Mesendoderm (in vitro differentiated cells): ENCODE data around the gene TPRG1.

Experiments
- DNase-seq: peaks from one replicate; pipeline ENCODE4 v3.0.0; 2013
- H2AK5ac ChIP-seq: 2 replicates; pipeline ENCODE4 v1.6.1; 2013; ENCODE audit warnings: low read length, inconsistent platforms
- H2BK120ac ChIP-seq: 2 replicates; pipeline ENCODE4 v1.6.1; 2013; ENCODE audit warnings: low read depth, mild to moderate bottlenecking, low read length, moderate library complexity, mixed read lengths
- H2BK15ac ChIP-seq: replicated peaks from 2 replicates; pipeline ENCODE4 v1.6.1; 2013; ENCODE audit warnings: low read depth, mild to moderate bottlenecking, moderate library complexity
- H2BK5ac ChIP-seq: 2 replicates; pipeline ENCODE4 v1.6.1; 2013; ENCODE audit warnings: low read length, inconsistent platforms
- H3K18ac ChIP-seq: 2 replicates; pipeline ENCODE4 v1.6.1; 2013; ENCODE audit warnings: mild to moderate bottlenecking, low read length, mixed read lengths
- H3K23ac ChIP-seq: one replicate; pipeline ENCODE4 v1.6.1; 2013; ENCODE audit warnings: low read length
- H3K27ac ChIP-seq: 2 replicates; pipeline ENCODE4 v1.5.1; 2013; ENCODE audit warnings: low read depth, mild to moderate bottlenecking, inconsistent platforms, low read length, moderate library complexity
- H3K27me3 ChIP-seq: 2 replicates; pipeline ENCODE4 v1.6.1; 2013; ENCODE audit warnings: low read length, control low read depth, mild to moderate bottlenecking, inconsistent platforms; ENCODE audit not compliant: insufficient read depth, poor library complexity
- H3K36me3 ChIP-seq: 2 replicates; pipeline ENCODE4 v1.6.1; 2013; ENCODE audit warnings: low read length, inconsistent platforms; ENCODE audit not compliant: control insufficient read depth, insufficient read depth
- H3K4ac ChIP-seq: one replicate; pipeline ENCODE4 v1.6.1; 2013; ENCODE audit warnings: low read depth, mild to moderate bottlenecking, low read length, moderate library complexity
- H3K4me1 ChIP-seq: 2 replicates; pipeline ENCODE4 v1.6.1; 2013; ENCODE audit warnings: low read depth, low read length, inconsistent platforms; ENCODE audit not compliant: control insufficient read depth
- H3K4me2 ChIP-seq: 2 replicates; pipeline ENCODE4 v1.6.1; 2013; ENCODE audit warnings: low read length
- H3K4me3 ChIP-seq: 2 replicates; pipeline ENCODE4 v1.5.1; 2013; ENCODE audit warnings: mild to moderate bottlenecking, low read length
- H3K56ac ChIP-seq: one replicate; pipeline ENCODE4 v1.6.1; 2013; ENCODE audit warnings: low read length
- H3K79me1 ChIP-seq: 2 replicates; pipeline ENCODE4 v1.6.1; 2013; ENCODE audit warnings: low read length, inconsistent platforms
- H3K79me2 ChIP-seq: 2 replicates; pipeline ENCODE4 v1.6.1; 2013; ENCODE audit warnings: mild to moderate bottlenecking, low read length; ENCODE audit not compliant: control insufficient read depth, insufficient read depth
- H3K9ac ChIP-seq: 2 replicates; pipeline ENCODE4 v1.6.1; 2013; ENCODE audit warnings: low read length, inconsistent platforms
- H4K5ac ChIP-seq: one replicate; pipeline ENCODE4 v1.6.1; 2013; ENCODE audit warnings: low read length
- H4K8ac ChIP-seq: one replicate; pipeline ENCODE4 v1.6.1; 2013; ENCODE audit warnings: low read depth, mild to moderate bottlenecking, control low read depth, low read length, moderate library complexity
- WGBS: extraction: QIAGEN DNeasy Blood & Tissue Kit; methylation state at CpG from one replicate; pipeline ENCODE4 v1.1.7; 2013; ENCODE audit warnings: low lambda C conversion rate, missing lambda C conversion rate; ENCODE audit not compliant: insufficient coverage; ENCODE audit errors: extremely low coverage; 5-methylcytosine and 5-hydroxymethylcytosine counted together

TPRG1 gene

GRCh38 chr3:189276444-189277219 is 104.9 kb downstream of the TPRG1 start:
- Histone ChIP-seq H3K56ac (no peak overlapping the region), H3K4ac (no peak overlapping the region), H3K36me3 (no peaks in the 10 kb centered on the region), H4K5ac (no peak overlapping the region), H3K23ac (no peak overlapping the region), H2AK5ac (no peak overlapping the region), H3K4me2 (no peak overlapping the region), H3K27me3 (no peaks in the 10 kb centered on the region), H3K27ac (no peak overlapping the region), H2BK15ac (no peak overlapping the region), H3K9ac (no peak overlapping the region), H4K8ac (no peak overlapping the region), H2BK5ac (no peak overlapping the region), H3K79me1 (no peaks in the 10 kb centered on the region), H3K18ac (no peak overlapping the region), H2BK120ac (no peak overlapping the region), H3K4me1 (no peaks in the 10 kb centered on the region), H3K79me2 (no peaks in the 10 kb centered on the region), H3K4me3 (no peak overlapping the region)
- no CpG with 5 or more reads among the region's 5 CpGs for WGBS
- no peak for DNase-seq

DNA sequence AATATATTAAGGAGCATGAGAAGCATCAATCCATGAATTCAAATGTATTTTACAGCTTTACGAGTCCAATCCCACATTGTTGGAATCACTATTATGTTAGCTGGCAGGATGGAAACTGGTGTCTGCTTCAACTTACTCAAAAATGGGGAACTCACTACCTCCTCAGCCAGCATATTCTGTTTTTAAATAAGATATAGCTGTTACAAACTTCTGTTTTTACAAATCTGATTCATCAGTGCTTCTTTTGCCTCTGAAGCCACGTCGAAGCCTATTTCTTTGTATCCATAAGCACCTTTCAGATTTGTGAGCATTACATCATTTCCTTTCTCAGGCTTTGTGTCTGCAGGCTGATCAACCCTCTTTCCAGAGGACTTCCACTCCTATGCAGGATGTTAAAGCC is 105.9 kb downstream of the TPRG1 start:
- no peaks in the 10 kb centered on the region for H3K4me1 ChIP-seq
- no peak overlapping the region for H3K23ac ChIP-seq
- H2BK5ac ChIP-seq: no peak overlapping the region
- H3K79me1 ChIP-seq: no peaks in the 10 kb centered on the region
- H2BK15ac ChIP-seq: no peak overlapping the region
- H3K56ac ChIP-seq: no peak overlapping the region
- no peak overlapping the region for H3K27ac ChIP-seq
- H4K5ac ChIP-seq: no peak overlapping the region
- no peak overlapping the region for H3K4me2 ChIP-seq
- no peak overlapping the region for H3K4me3 ChIP-seq
- no peak overlapping the region for H2AK5ac ChIP-seq
- no CpG with 5 or more reads among the region's 3 CpGs for WGBS
- DNase-seq: no peak
- no peak overlapping the region for H3K9ac ChIP-seq
- H3K27me3 ChIP-seq: no peaks in the 10 kb centered on the region
- no peak overlapping the region for H2BK120ac ChIP-seq
- H3K36me3 ChIP-seq: no peaks in the 10 kb centered on the region
- no peak overlapping the region for H4K8ac ChIP-seq
- H3K79me2 ChIP-seq: no peaks in the 10 kb centered on the region
- no peak overlapping the region for H3K4ac ChIP-seq
- H3K18ac ChIP-seq: no peak overlapping the region

- Histone ChIP-seq H4K8ac (no peak overlapping the region), H3K56ac (no peak overlapping the region)
These were observed 106.5 kb downstream of the TPRG1 start for GRCh38 chr3:189278221-189278620.

DNA sequence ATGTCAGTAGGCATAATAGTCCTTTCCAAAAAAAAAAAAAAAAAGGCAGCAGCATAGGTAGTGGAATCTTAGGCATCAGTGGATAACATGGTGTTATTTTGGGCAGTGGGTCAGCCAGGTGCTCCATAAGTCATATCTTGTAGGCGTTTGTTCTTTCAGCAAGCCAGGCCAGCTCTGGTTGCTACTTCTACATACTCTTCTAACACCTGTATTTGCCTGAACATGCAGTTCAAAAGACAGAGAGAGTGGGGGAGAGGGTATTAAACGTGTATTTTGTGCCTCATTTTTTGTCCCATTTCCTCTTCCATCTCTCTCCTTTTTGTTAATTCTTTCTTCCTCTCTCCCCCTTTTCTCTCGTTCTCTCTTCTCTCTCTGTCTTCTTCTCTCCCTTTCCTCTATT is 110.4 kb downstream of the TPRG1 start:
- Histone ChIP-seq H3K23ac (no peak overlapping the region), H4K5ac (no peak overlapping the region), H3K4me3 (no peak overlapping the region), H3K9ac (no peak overlapping the region), H2BK15ac (no peak overlapping the region), H3K27ac (no peak overlapping the region), H4K8ac (no peak overlapping the region), H3K36me3 (no peaks in the 10 kb centered on the region), H3K4me2 (no peak overlapping the region), H3K4ac (no peak overlapping the region), H2BK120ac (no peak overlapping the region), H3K79me2 (no peaks in the 10 kb centered on the region), H3K56ac (no peak overlapping the region), H2AK5ac (no peak overlapping the region), H2BK5ac (no peak overlapping the region), H3K4me1 (no peaks in the 10 kb centered on the region), H3K79me1 (no peaks in the 10 kb centered on the region), H3K27me3 (no peaks in the 10 kb centered on the region), H3K18ac (no peak overlapping the region)
- WGBS: no CpG with 5 or more reads among the region's 3 CpGs
- no peak for DNase-seq

More at GRCh38 chr3:189278221-189278620, 106.5 kb downstream of the TPRG1 start:
- no peaks in the 10 kb centered on the region for H3K36me3 ChIP-seq
- H2BK5ac ChIP-seq: no peak overlapping the region
- H3K79me1 ChIP-seq: no peaks in the 10 kb centered on the region
- no peak overlapping the region for H3K18ac ChIP-seq
- DNase-seq: no peak
- H2BK15ac ChIP-seq: no peak overlapping the region
- H3K27me3 ChIP-seq: no peaks in the 10 kb centered on the region
- H3K27ac ChIP-seq: no peak overlapping the region
- no peak overlapping the region for H3K9ac ChIP-seq
- H4K5ac ChIP-seq: no peak overlapping the region
- H2BK120ac ChIP-seq: no peak overlapping the region
- H3K4me1 ChIP-seq: no peaks in the 10 kb centered on the region
- no peak overlapping the region for H3K4me3 ChIP-seq
- no CpG with 5 or more reads among the region's 3 CpGs for WGBS
- H2AK5ac ChIP-seq: no peak overlapping the region
- H3K79me2 ChIP-seq: no peaks in the 10 kb centered on the region
- H3K4me2 ChIP-seq: no peak overlapping the region
- H3K4ac ChIP-seq: no peak overlapping the region
- H3K23ac ChIP-seq: no peak overlapping the region

- Histone ChIP-seq H4K5ac (no peak overlapping the region), H2BK5ac (no peak overlapping the region), H3K79me1 (no peaks in the 10 kb centered on the region), H3K23ac (no peak overlapping the region), H3K27ac (no peak overlapping the region), H3K27me3 (no peaks in the 10 kb centered on the region), H3K79me2 (no peaks in the 10 kb centered on the region), H2BK120ac (no peak overlapping the region), H3K18ac (no peak overlapping the region), H3K4ac (no peak overlapping the region), H2AK5ac (no peak overlapping the region), H3K56ac (no peak overlapping the region), H3K4me2 (no peak overlapping the region), H4K8ac (no peak overlapping the region), H3K36me3 (no peaks in the 10 kb centered on the region), H2BK15ac (no peak overlapping the region), H3K9ac (no peak overlapping the region), H3K4me3 (no peak overlapping the region), H3K4me1 (no peaks in the 10 kb centered on the region)
- WGBS: no CpG with 5 or more reads among the region's 3 CpGs
- DNase-seq: no peak
These were observed 111.0 kb downstream of the TPRG1 start for GRCh38 chr3:189282741-189283140.

DNA sequence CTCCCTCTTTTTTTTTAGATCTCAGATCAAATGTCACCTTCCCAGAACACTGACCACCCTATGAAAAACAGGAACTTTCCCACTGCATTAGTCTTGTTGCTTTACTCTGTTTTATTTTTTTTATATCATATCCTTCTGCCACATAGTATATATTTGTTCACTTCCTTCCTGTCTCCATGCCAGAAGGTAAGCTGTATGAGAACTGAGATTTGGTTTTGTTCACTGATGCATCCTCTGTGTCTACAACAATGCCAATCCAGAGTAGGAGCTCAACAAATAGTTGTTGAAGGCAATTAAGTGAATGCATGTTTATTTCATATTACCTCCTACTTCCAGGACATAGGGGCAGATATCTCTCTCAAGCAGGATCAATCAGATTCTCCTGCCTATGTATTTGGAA is 114.4 kb downstream of the TPRG1 start:
- H3K79me2 ChIP-seq: no peaks in the 10 kb centered on the region
- DNase-seq: no peak
- no peak overlapping the region for H2BK5ac ChIP-seq
- no peak overlapping the region for H3K23ac ChIP-seq
- no peak overlapping the region for H4K5ac ChIP-seq
- no peak overlapping the region for H3K4ac ChIP-seq
- no peaks in the 10 kb centered on the region for H3K36me3 ChIP-seq
- H3K18ac ChIP-seq: no peak overlapping the region
- H3K4me3 ChIP-seq: no peak overlapping the region
- no peak overlapping the region for H4K8ac ChIP-seq
- H3K27ac ChIP-seq: no peak overlapping the region
- H2AK5ac ChIP-seq: no peak overlapping the region
- no peak overlapping the region for H3K9ac ChIP-seq
- no peaks in the 10 kb centered on the region for H3K79me1 ChIP-seq
- H2BK15ac ChIP-seq: no peak overlapping the region
- no peaks in the 10 kb centered on the region for H3K27me3 ChIP-seq
- no peak overlapping the region for H2BK120ac ChIP-seq
- no peaks in the 10 kb centered on the region for H3K4me1 ChIP-seq
- no peak overlapping the region for H3K4me2 ChIP-seq
- H3K56ac ChIP-seq: no peak overlapping the region
